HG02840 (cell line): Measurements from ENCODE around the gene EPHB3.

Experiments
- ATAC-seq: cut with Tn5 transposase; IDR thresholded peaks from one replicate; pipeline ENCODE4 v1.9.1; 2021; ENCODE audit warnings: mild to moderate bottlenecking, moderate library complexity, moderate number of reproducible peaks; ENCODE audit not compliant: unreplicated experiment, low FRiP score

EPHB3 gene

GRCh38 chr3:184578218-184578617 lies 16.6 kb downstream of the EPHB3 start:
- ATAC-seq, result no peak

DNA sequence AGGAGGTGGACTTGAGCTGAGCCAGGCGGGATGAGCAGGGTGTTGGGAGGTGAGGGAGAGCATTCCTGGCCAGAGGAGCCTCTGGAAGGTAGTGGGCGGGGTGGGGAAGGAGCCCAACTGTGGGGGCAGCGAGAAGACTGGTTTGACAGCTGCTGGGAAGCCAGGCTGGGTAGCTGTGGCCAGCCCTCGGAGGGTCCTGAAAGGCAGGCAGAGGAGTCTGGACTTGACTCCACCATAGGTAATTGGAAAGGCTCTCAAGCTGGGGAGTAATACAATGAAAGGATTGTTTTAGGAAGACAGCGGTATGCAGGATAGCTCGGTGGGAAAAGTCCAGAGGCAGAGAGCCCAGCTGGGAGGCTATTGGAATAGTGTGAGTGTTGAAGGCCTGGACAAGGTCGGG lies 17.2 kb downstream of the EPHB3 start:
- no peak for ATAC-seq

DNA sequence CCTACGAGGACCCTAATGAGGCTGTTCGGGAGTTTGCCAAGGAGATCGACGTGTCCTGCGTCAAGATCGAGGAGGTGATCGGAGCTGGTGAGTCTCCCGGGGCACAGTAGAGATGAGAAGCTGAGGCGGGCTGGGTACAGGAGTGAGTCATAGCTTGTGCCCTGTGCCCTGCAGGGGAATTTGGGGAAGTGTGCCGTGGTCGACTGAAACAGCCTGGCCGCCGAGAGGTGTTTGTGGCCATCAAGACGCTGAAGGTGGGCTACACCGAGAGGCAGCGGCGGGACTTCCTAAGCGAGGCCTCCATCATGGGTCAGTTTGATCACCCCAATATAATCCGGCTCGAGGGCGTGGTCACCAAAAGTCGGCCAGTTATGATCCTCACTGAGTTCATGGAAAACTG lies 17.9 kb downstream of the EPHB3 start:
- ATAC-seq, result no peak

DNA sequence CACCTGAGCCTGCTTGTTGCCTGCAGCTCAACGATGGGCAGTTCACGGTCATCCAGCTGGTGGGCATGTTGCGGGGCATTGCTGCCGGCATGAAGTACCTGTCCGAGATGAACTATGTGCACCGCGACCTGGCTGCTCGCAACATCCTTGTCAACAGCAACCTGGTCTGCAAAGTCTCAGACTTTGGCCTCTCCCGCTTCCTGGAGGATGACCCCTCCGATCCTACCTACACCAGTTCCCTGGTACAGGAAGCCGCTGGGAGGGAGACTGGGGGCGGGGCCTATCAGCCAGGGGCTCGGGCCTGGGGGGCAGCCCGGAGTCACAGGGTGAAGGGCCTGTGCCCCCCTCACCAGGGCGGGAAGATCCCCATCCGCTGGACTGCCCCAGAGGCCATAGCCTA lies 18.8 kb downstream of the EPHB3 start:
- ATAC-seq, result no peak

DNA sequence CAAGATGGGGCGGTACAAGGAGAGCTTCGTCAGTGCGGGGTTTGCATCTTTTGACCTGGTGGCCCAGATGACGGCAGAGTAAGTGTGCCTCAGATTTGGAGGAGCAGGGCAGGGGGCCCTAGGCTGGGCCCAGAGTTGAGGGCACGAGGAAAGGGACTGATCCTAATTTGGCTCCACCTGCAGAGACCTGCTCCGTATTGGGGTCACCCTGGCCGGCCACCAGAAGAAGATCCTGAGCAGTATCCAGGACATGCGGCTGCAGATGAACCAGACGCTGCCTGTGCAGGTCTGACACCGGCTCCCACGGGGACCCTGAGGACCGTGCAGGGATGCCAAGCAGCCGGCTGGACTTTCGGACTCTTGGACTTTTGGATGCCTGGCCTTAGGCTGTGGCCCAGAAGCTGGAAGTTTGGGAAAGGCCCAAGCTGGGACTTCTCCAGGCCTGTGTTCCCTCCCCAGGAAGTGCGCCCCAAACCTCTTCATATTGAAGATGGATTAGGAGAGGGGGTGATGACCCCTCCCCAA lies 19.8 kb downstream of the EPHB3 start:
- ATAC-seq, result no peak

DNA sequence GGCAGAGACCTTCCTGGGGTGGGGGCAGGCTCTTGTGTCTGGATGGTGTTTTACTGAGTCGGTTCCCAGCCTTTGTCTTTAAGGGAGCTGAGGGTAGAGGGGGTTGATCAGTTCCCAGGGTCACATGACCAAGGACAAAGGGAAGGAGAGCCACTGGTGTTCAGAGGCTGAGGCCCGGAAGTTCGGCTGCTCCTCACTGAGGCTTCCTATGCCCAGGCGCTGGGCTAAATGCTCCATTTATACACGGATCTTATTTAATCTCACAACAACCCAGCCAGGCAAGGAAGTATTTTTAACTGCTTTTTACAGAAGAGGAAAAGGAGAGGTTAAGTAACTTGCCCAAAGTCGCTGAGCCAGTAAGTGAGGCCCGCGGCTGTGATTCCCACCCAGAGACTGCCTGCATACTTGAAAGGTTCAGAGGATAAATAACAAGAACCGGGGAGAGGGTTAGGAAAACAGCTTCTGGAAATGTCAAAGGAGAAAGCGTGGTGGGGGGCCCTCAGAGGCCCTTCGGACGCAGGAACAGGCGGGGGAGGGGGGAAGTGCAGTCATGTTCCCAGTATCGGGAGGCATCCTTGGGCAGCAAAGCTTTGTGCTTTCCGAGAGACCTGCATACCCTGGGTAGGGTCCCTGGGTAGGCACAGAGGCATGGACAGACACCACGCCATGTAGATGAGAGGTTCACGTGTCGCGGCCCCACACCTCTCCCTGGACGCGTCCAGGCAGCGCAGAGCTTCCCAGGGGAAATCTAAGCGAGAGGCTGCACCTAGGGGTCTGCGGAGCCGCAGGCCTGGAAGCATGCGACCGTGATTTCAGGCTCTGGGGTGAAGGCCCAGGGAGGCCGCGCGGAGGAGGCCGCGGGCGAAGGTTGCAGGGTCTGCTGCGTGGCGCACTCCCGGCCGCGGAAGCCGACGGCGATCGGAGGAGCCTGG lies 21.3 kb downstream of the EPHB3 start:
- ATAC-seq, result no peak

GRCh38 chr3:184583578-184584451 lies 22.2 kb downstream of the EPHB3 start:
- no peak for ATAC-seq

- ATAC-seq, result no peak
Observed at GRCh38 chr3:184584464-184584891, 22.9 kb downstream of the EPHB3 start.

DNA sequence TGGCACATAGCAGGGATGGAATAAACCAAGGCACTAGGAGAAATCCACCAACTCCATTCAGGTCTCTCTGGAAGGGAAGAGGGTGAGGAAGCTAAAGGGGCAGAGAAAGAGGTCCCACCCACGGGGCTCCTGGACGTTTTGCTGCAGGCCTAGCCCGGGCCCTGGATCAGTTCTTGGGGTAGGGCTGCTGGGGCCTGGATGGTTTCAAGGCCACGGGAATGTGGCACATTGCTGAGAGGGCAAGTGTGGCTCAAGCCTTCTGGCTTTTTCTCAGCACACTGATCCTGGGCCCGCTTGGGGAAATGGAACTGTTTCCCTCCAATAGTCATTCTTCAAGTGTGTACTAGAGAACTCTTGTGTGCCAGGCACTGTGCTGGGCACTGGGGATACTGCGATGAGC lies 24.0 kb downstream of the EPHB3 start:
- ATAC-seq, result no peak

GRCh38 chr3:184586851-184587250 lies 25.3 kb downstream of the EPHB3 start:
- ATAC-seq, result no peak

- ATAC-seq, result no peak
Observed at GRCh38 chr3:184588776-184589175, 27.2 kb downstream of the EPHB3 start.

GRCh38 chr3:184590795-184591194 lies 29.2 kb downstream of the EPHB3 start:
- no peak for ATAC-seq

DNA sequence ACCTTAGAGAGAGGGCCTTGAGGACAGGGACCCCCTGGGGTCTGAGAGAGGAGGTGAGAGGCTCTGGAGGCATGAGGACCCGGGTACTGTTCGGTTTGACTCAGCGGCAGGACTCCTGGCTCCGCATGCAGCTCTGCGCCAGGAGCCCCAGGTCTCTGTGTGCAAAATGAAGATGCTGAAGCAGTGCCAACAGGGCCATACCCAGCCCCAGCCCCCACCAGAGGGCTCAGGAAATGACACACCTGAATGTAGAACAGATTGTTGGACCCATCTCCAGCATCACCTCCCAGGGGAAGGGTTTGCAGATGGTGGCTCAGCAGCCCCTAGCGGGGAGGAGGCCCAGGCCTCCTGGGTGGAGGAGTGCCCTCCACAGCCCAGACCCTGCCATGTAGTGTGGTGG lies 30.2 kb downstream of the EPHB3 start:
- ATAC-seq, result no peak

GRCh38 chr3:184592371-184593219 lies 31.0 kb downstream of the EPHB3 start:
- no peak for ATAC-seq

GRCh38 chr3:184593220-184593927 lies 31.8 kb downstream of the EPHB3 start:
- no peak for ATAC-seq

GRCh38 chr3:184593928-184594303 lies 32.3 kb downstream of the EPHB3 start:
- ATAC-seq, result no peak

- no peak for ATAC-seq
Observed at GRCh38 chr3:184594371-184595001, 32.9 kb downstream of the EPHB3 start.

- no peak for ATAC-seq
Observed at GRCh38 chr3:184595726-184596125, 34.1 kb downstream of the EPHB3 start.

DNA sequence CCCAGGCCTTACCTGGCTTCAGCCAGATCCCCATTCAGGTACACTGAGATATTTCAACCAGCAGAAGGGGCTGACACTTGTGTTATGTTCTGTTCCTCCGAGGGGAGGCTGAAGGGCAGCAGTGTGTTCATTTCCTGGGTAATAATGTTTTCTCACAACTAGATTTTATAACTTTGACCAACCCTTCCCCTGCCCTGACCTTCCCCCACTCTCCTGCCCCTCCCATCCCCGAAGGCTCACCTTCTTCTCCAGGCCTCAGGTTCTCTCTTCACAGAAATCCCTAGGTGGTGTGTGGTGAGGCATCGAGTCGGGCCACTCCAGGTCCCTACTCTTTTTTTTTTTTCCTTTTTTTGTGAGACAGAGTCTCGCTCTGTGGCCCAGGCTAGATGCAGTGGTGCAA lies 34.6 kb downstream of the EPHB3 start:
- no peak for ATAC-seq
